ENCODE measurements around the gene CALML4.

DNA sequence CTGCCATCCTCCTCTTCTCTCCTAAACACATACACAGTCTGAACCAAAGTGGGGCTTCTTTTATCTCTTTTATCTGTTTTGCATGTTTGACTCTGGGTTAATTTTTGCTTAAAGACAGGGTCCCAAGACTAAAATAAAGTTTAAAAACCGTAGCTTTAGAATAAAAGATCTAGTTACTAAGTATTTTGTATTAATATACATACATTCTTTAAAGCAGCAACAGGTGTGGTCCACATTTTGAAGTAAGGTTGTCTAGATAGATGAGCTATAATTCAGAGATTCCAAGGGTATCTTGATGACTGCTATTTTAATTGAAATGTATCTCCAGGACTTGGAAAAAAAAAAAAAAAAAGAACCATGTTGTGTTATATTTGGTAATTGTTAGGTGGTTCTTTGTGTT, 61.3 kb downstream of the CALML4 start:
- no peak for TF ChIP-seq CTCF (IDR thresholded peaks at IDR 0.05)
- TF ChIP-seq EP300 (IDR thresholded peaks at IDR 0.05), result no peak
- no peak for TF ChIP-seq POLR2A (IDR thresholded peaks at IDR 0.05)
- no peak for TF ChIP-seq POLR2AphosphoS5 (IDR thresholded peaks at IDR 0.05)
